Transverse colon (tissue), 4 donors: Measurements from ENCODE around the gene MC2R. TPM values are rescaled to one million over a fixed set of nuclear protein-coding genes. Genes with fewer than 3 reads are reported as not detected.

ENCODE experiments used
- DNase-seq: peaks from one replicate; pipeline ENCODE4 v3.0.0-alpha.2; 2019
- H3K27ac ChIP-seq, 4 donors: fragments of 200-600 bp; sonication (generic); 2 replicates each; pipeline ENCODE4 v1.5.1; 2016 to 2018; ENCODE audit warnings: inconsistent platforms in 4 of 4
- H3K27me3 ChIP-seq: fragments of 200-600 bp; sonication (generic); 2 replicates; pipeline ENCODE4 v1.5.1; 2017; ENCODE audit warnings: inconsistent platforms
- H3K36me3 ChIP-seq, 4 donors: fragments of 200-600 bp; sonication (generic); 2 replicates each; pipeline ENCODE4 v1.5.1; 2017 to 2019; ENCODE audit warnings: inconsistent platforms in 4 of 4
- H3K4me1 ChIP-seq, 4 donors: fragments of 200-600 bp; sonication (generic); 2 replicates each; pipeline ENCODE4 v1.5.1; 2017 to 2020; ENCODE audit warnings: inconsistent platforms in 4 of 4
- H3K4me3 ChIP-seq, 4 donors: fragments of 200-600 bp; sonication (generic); 1 replicate in 1 of 4; 2 replicates in 3 of 4; pipeline versions ENCODE4 v1.5.1 to v1.6.1; 2017 to 2019; ENCODE audit warnings: inconsistent platforms in 4 of 4
- H3K9me3 ChIP-seq, 2 donors: fragments of 200-600 bp; sonication (generic); 2 replicates each; pipeline ENCODE4 v1.5.1; 2017 to 2019; ENCODE audit warnings: inconsistent platforms in 2 of 2
- EP300 ChIP-seq: sonication (generic); formaldehyde crosslinking; IDR thresholded peaks from one replicate; pipeline ENCODE4 v1.6.1; 2017; ENCODE audit warnings: antibody characterized with exemption, low read depth
- POLR2A ChIP-seq: fragments of 450-650 bp; IDR thresholded peaks from one replicate; pipeline ENCODE4 v1.6.1; 2016; ENCODE audit warnings: antibody characterized with exemption, mild to moderate bottlenecking, moderate library complexity
- POLR2AphosphoS5 ChIP-seq, 3 donors: sonication (generic); formaldehyde crosslinking; IDR thresholded peaks; one replicate each; pipeline ENCODE4 v1.6.1; 2016; ENCODE audit warnings: antibody characterized with exemption in 3 of 3
- WGBS, 2 donors: methylation state at CpG; one replicate each; pipeline ENCODE4 v1.1.5; 2018; ENCODE audit warnings: low coverage in 1 of 2; 5-methylcytosine and 5-hydroxymethylcytosine counted together
- in situ Hi-C, 4 donors: fragments of 200-750 bp; cut with MboI; loops; one replicate each; pipeline versions ENCODE4 v1.15.0 to v1.15.1; 2017; ENCODE audit warnings: low sequenced_read_pairs in 3 of 4, low pct_ligation_motif_present in 1 of 4, low pct_unique_long_range_greater_than_20kb in 1 of 4
- intact Hi-C: fragments of 100-400 bp; cut with DNase I; formaldehyde crosslinking; loops from one replicate; pipeline ENCODE4 v1.15.1; 2023; ENCODE audit warnings: low total_unique reads
- total RNA-seq, 4 donors: library from RNA; depleted of rRNA; stranded (reverse); fragments of >200 nt; gene quantifications; one replicate each; pipeline ENCODE4 v1.1.0, GENCODE V29; 2016
- TF ChIP-seq, protein P1 (sequence below), 5 experiments: fragments of 200-600 bp in 3 of 5; fragments of 450-650 bp in 2 of 5; sonication (generic) in 3 of 5; IDR thresholded peaks; 1 replicate in 2 of 5; 2 replicates in 3 of 5; pipeline ENCODE4 v1.5.1; 2016 to 2017; ENCODE audit warnings: antibody characterized with exemption in 5 of 5, inconsistent platforms in 3 of 5, mild to moderate bottlenecking in 2 of 5, moderate library complexity in 1 of 5

The MC2R gene
- total RNA-seq, 4 donors from 2014 or later, result not detected

DNA sequence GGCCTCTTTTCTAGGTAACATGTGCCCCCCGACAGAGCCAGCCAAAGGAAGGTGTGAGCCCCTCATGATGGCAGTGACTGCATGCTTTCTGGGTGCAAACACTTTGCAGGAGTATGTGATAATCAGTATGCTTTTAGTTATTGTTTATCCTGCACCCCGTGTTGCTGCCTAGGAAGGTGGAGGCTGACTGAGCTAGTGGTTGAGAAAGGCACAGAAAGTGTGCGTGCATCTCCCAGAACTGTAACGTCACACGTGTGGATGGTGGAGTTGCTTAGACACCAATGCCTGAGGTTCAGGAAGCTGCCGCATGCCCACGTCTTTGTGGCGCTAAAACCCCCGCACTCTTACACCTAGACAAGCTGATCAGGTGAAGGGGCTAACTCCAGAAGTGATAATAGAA, 580 bp downstream of the MC2R start:
- Histone ChIP-seq H3K9me3 (no peaks in the 10 kb centered on the region), H3K27me3 (no peaks in the 10 kb centered on the region), H3K4me3 (no peak overlapping the region), H3K27ac (no peak overlapping the region), H3K36me3 (no peaks in the 10 kb centered on the region), H3K4me1 (no peaks in the 10 kb centered on the region)
- TF ChIP-seq POLR2AphosphoS5 (IDR thresholded peaks at IDR 0.05), result no peak
- no peak for TF ChIP-seq POLR2A
- no peak for DNase-seq
- intact Hi-C loops (no loop called here), in situ Hi-C loops (no loop called here)
- WGBS, 2 donors, result 88 to 89% methylated on average over 4 to 9 of the region's 9 CpGs

DNA sequence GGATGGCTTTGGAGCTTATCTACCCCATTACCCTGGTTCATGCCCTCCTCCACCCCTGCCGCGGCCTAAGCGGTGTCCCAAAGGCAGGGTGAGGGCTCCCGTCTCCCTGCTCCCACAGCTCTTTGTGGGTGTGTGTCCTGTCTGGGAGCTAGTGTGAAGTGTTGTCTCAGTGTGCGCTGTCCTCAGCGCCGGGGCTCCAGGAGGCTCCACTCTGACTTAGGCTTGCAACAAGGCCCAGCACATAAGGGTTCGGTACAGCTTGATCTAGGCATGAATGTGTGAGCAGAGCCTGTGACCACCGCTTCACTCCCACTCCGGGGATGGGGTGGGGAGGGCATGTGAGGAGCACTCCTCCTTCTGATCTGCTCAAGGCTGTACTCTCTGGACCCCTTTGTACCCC, 1.2 kb downstream of the MC2R start:
- no peak for DNase-seq
- intact Hi-C loops, result no loop called here
- Histone ChIP-seq H3K4me1 (no peaks in the 10 kb centered on the region), H3K9me3 (no peaks in the 10 kb centered on the region), H3K4me3 (no peak overlapping the region), H3K27me3 (no peaks in the 10 kb centered on the region), H3K27ac (no peak overlapping the region), H3K36me3 (no peaks in the 10 kb centered on the region)
- 93% methylated on average over 10 of the region's 10 CpGs; no CpG with 5 or more reads in 1 of the 2 donors for WGBS, 2 donors
- no peak for TF ChIP-seq EP300
- TF ChIP-seq, protein P1, sequence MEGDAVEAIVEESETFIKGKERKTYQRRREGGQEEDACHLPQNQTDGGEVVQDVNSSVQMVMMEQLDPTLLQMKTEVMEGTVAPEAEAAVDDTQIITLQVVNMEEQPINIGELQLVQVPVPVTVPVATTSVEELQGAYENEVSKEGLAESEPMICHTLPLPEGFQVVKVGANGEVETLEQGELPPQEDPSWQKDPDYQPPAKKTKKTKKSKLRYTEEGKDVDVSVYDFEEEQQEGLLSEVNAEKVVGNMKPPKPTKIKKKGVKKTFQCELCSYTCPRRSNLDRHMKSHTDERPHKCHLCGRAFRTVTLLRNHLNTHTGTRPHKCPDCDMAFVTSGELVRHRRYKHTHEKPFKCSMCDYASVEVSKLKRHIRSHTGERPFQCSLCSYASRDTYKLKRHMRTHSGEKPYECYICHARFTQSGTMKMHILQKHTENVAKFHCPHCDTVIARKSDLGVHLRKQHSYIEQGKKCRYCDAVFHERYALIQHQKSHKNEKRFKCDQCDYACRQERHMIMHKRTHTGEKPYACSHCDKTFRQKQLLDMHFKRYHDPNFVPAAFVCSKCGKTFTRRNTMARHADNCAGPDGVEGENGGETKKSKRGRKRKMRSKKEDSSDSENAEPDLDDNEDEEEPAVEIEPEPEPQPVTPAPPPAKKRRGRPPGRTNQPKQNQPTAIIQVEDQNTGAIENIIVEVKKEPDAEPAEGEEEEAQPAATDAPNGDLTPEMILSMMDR (IDR thresholded peaks at IDR 0.05), result no peak
- TF ChIP-seq POLR2AphosphoS5 (IDR thresholded peaks at IDR 0.05), result no peak
- no peak for TF ChIP-seq POLR2A
- in situ Hi-C loops, result no loop called here

DNA sequence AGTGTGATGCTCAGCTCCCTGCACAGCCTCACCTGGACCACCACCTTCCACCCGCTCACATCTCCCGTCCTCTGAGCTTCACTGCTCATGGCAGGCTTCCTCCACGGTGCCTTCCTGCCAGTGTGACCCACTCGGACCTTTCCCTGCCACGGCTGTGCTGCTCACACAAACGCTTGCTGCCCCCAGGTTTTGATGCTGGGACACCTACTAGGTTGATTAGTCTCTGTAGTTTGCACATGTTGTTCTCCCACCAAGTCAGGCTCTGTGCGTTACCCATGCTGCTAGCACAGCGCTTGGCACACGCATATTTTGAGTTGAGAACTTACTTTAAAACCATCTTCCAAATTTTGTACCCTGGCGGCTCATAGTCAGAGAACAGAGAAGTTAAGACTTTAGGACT, 2.1 kb downstream of the MC2R start:
- in situ Hi-C loops, result no loop called here
- no peaks in the 10 kb centered on the region for H3K36me3 ChIP-seq
- no peak overlapping the region for H3K4me3 ChIP-seq
- no peak for TF ChIP-seq POLR2AphosphoS5 (IDR thresholded peaks at IDR 0.05)
- H3K27me3 ChIP-seq, result no peaks in the 10 kb centered on the region
- intact Hi-C loops, result no loop called here
- H3K4me1 ChIP-seq, result no peaks in the 10 kb centered on the region
- WGBS, 2 donors, result 86% methylated on average over 10 of the region's 10 CpGs; no CpG with 5 or more reads in 1 of the 2 donors
- H3K9me3 ChIP-seq, result no peaks in the 10 kb centered on the region
- H3K27ac ChIP-seq, result no peak overlapping the region
- no peak for DNase-seq

DNA sequence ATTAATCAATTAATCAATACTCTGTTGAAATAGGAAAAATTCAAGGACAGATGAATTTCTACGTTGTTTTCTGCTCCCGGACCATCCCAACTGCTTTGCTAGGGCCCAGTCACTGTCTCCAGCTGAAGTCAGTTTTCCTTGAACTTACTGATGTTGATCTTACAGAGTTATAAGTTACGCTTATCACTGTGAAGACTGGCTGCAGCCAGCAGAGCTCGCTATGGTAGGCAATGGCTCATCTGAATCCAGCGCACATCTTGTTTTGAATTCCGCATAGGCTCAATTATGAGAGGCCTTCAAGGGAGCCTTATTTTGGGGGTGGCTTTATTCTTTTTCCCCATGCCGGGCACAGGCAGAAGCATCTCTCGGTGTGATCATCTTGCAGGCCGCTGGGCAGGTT, 2.7 kb downstream of the MC2R start:
- in situ Hi-C loops, result no loop called here
- Histone ChIP-seq H3K4me3 (no peak overlapping the region), H3K27me3 (no peaks in the 10 kb centered on the region), H3K9me3 (no peaks in the 10 kb centered on the region), H3K36me3 (no peaks in the 10 kb centered on the region), H3K27ac (no peak overlapping the region), H3K4me1 (no peaks in the 10 kb centered on the region)
- no peak for TF ChIP-seq EP300
- TF ChIP-seq POLR2AphosphoS5 (IDR thresholded peaks at IDR 0.05), result no peak
- TF ChIP-seq, protein P1 (IDR thresholded peaks at IDR 0.05), result no peak
- TF ChIP-seq POLR2A, result no peak
- intact Hi-C loops, result no loop called here
- no peak for DNase-seq
- WGBS, 2 donors, result 77 to 93% methylated on average over 8 to 9 of the region's 9 CpGs

DNA sequence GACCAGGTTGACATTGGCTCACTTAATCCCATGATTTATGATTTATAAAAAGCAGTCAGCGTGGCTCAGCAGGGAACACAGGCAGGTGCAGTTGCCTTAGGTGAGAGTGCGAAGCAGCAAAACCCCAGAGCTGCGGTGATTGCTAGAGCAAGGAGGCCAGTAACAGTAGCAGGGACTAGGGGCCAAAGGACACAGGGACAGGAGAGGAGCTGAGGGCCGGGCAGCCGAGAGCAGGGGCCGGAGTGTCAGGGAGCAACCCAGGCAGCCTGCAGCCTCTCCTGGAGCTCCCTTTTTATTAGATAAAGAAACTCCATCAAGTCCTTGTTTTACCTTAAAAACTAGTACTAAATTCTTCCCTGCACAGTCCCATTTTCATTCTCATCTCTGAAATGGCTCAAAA, 4.3 kb downstream of the MC2R start:
- H3K36me3 ChIP-seq, result no peaks in the 10 kb centered on the region
- H3K27ac ChIP-seq, result no peak overlapping the region
- no peaks in the 10 kb centered on the region for H3K27me3 ChIP-seq
- in situ Hi-C loops (no loop called here), intact Hi-C loops (no loop called here)
- TF ChIP-seq EP300, result no peak
- TF ChIP-seq POLR2A, result no peak
- TF ChIP-seq POLR2AphosphoS5 (IDR thresholded peaks at IDR 0.05), result no peak
- TF ChIP-seq, protein P1 (IDR thresholded peaks at IDR 0.05), result no peak
- no peaks in the 10 kb centered on the region for H3K9me3 ChIP-seq
- H3K4me3 ChIP-seq, result no peak overlapping the region
- no peak for DNase-seq
- WGBS, 2 donors, result 60% methylated on average over 6 of the region's 6 CpGs; no CpG with 5 or more reads in 1 of the 2 donors
- no peaks in the 10 kb centered on the region for H3K4me1 ChIP-seq
